ENCODE measurements around the gene GOSR2. TPM values are rescaled to one million over a fixed set of nuclear protein-coding genes. Genes with fewer than 3 reads are reported as not detected.

GOSR2 gene
- total and polyA plus RNA-seq, 2 donors (not counting 1 experiment from before 2014, with no cell fraction given) = 49.5 to 72.8 TPM

- no peaks in the 10 kb centered on the region for H4K20me1 ChIP-seq (ENCODE audit: control insufficient read depth, extremely low read depth, insufficient read depth, low read length)
- no peaks in the 10 kb centered on the region for H3K4me1 ChIP-seq (ENCODE audit: control insufficient read depth, extremely low read depth, insufficient read depth, low read length)
- no peaks in the 10 kb centered on the region for H3K9me3 ChIP-seq (ENCODE audit: control insufficient read depth, insufficient read depth, low read depth, low read length)
- no peak overlapping the region for H3K4me2 ChIP-seq (ENCODE audit: extremely low read depth, insufficient read depth, low read length)
- H3K9ac ChIP-seq (ENCODE audit: insufficient read depth, low read length) = no peak overlapping the region
- H3K79me2 ChIP-seq (ENCODE audit: control insufficient read depth, insufficient read depth, low read length) = no peaks in the 10 kb centered on the region
- H2AFZ ChIP-seq (ENCODE audit: low read length) = no peak overlapping the region
- H3K27me3 ChIP-seq (ENCODE audit: control insufficient read depth, insufficient read depth, low read length) = peaks cover 41% of the 10 kb centered on the region
- DNase-seq (ENCODE audit: low read depth in 2 of 2) = no peak
- TF ChIP-seq CTCF (conservative IDR thresholded peaks at IDR 0.05 in 1 of 2, IDR thresholded peaks at IDR 0.05 in 1 of 2; ENCODE audit: low read depth in 1 of 2, low read length in 2 of 2) = no peak
- TF ChIP-seq EZH2 (IDR thresholded peaks at IDR 0.05; ENCODE audit: low read length, missing control alignments) = no peak
- no peak overlapping the region for H3K4me3 ChIP-seq (replicated peaks in 1 of 4; ENCODE audit: control extremely low read depth in 1 of 4, insufficient read depth in 1 of 4, low read depth in 3 of 4, low read length in 4 of 4)
- no peaks in the 10 kb centered on the region for H3K36me3 ChIP-seq (ENCODE audit: control insufficient read depth, insufficient read depth, low read length)
- H3K27ac ChIP-seq (ENCODE audit: insufficient read depth, low read length) = no peak overlapping the region
Measured at GRCh38 chr17:46982577-46982976, 59.6 kb downstream of the GOSR2 start.

DNA sequence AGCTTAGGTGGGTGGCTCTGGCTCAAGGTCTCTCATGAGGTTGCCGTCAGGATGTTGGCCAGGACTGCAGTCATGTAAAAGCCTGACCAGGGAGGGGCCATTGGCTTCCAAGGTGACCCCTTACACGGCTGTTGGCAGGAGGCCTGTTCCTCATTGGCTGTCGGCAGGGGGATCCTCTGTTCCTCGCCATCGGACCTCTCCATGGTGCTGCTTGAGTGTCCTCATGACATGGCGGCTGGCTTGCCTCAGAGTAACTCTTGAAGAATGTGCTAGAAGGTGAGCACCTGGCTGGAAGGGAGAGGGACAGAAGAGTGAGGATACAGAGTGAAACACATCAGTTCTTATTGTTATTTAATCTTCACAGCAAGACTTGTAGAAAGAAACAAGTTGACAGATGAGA, 60.8 kb downstream of the GOSR2 start:
- no peak overlapping the region for H3K27ac ChIP-seq (ENCODE audit: insufficient read depth, low read length)
- H3K9me3 ChIP-seq (ENCODE audit: control insufficient read depth, insufficient read depth, low read depth, low read length) = no peaks in the 10 kb centered on the region
- no peak for DNase-seq (ENCODE audit: low read depth in 2 of 2)

GRCh38 chr17:46984341-46984740, 61.4 kb downstream of the GOSR2 start:
- no peak overlapping the region for H3K27ac ChIP-seq (ENCODE audit: insufficient read depth, low read length)
- H3K36me3 ChIP-seq (ENCODE audit: control insufficient read depth, insufficient read depth, low read length) = no peaks in the 10 kb centered on the region
- H2AFZ ChIP-seq (ENCODE audit: low read length) = no peak overlapping the region
- no peak overlapping the region for H3K4me2 ChIP-seq (ENCODE audit: extremely low read depth, insufficient read depth, low read length)
- H3K4me1 ChIP-seq (ENCODE audit: control insufficient read depth, extremely low read depth, insufficient read depth, low read length) = no peaks in the 10 kb centered on the region
- TF ChIP-seq CTCF (conservative IDR thresholded peaks at IDR 0.05 in 1 of 2, IDR thresholded peaks at IDR 0.05 in 1 of 2; ENCODE audit: low read depth in 1 of 2, low read length in 2 of 2) (no peak), EZH2 (IDR thresholded peaks at IDR 0.05; ENCODE audit: low read length, missing control alignments) (no peak)
- H3K79me2 ChIP-seq (ENCODE audit: control insufficient read depth, insufficient read depth, low read length) = no peaks in the 10 kb centered on the region
- no peak overlapping the region for H3K4me3 ChIP-seq (replicated peaks in 1 of 4; ENCODE audit: control extremely low read depth in 1 of 4, insufficient read depth in 1 of 4, low read depth in 3 of 4, low read length in 4 of 4)
- no peak overlapping the region for H3K9ac ChIP-seq (ENCODE audit: insufficient read depth, low read length)
- peaks cover 25% of the 10 kb centered on the region for H3K27me3 ChIP-seq (ENCODE audit: control insufficient read depth, insufficient read depth, low read length)
- no peak for DNase-seq (ENCODE audit: low read depth in 2 of 2)
- H4K20me1 ChIP-seq (ENCODE audit: control insufficient read depth, extremely low read depth, insufficient read depth, low read length) = no peaks in the 10 kb centered on the region
- no peaks in the 10 kb centered on the region for H3K9me3 ChIP-seq (ENCODE audit: control insufficient read depth, insufficient read depth, low read depth, low read length)

More for the DNA sequence above, 60.8 kb downstream of the GOSR2 start:
- no peak for TF ChIP-seq CTCF (conservative IDR thresholded peaks at IDR 0.05 in 1 of 2, IDR thresholded peaks at IDR 0.05 in 1 of 2; ENCODE audit: low read depth in 1 of 2, low read length in 2 of 2)
- TF ChIP-seq EZH2 (IDR thresholded peaks at IDR 0.05; ENCODE audit: low read length, missing control alignments) = no peak
- no peak overlapping the region for H3K4me2 ChIP-seq (ENCODE audit: extremely low read depth, insufficient read depth, low read length)
- H3K27me3 ChIP-seq (ENCODE audit: control insufficient read depth, insufficient read depth, low read length) = peaks cover 30% of the 10 kb centered on the region
- no peak overlapping the region for H3K9ac ChIP-seq (ENCODE audit: insufficient read depth, low read length)
- H4K20me1 ChIP-seq (ENCODE audit: control insufficient read depth, extremely low read depth, insufficient read depth, low read length) = no peaks in the 10 kb centered on the region
- H3K4me3 ChIP-seq (replicated peaks in 1 of 4; ENCODE audit: control extremely low read depth in 1 of 4, insufficient read depth in 1 of 4, low read depth in 3 of 4, low read length in 4 of 4) = no peak overlapping the region
- no peaks in the 10 kb centered on the region for H3K36me3 ChIP-seq (ENCODE audit: control insufficient read depth, insufficient read depth, low read length)
- no peaks in the 10 kb centered on the region for H3K4me1 ChIP-seq (ENCODE audit: control insufficient read depth, extremely low read depth, insufficient read depth, low read length)
- no peaks in the 10 kb centered on the region for H3K79me2 ChIP-seq (ENCODE audit: control insufficient read depth, insufficient read depth, low read length)
- no peak overlapping the region for H2AFZ ChIP-seq (ENCODE audit: low read length)

Measured in fibroblast of lung (primary cell).